ENCODE results near the gene RAB8B.

DNA sequence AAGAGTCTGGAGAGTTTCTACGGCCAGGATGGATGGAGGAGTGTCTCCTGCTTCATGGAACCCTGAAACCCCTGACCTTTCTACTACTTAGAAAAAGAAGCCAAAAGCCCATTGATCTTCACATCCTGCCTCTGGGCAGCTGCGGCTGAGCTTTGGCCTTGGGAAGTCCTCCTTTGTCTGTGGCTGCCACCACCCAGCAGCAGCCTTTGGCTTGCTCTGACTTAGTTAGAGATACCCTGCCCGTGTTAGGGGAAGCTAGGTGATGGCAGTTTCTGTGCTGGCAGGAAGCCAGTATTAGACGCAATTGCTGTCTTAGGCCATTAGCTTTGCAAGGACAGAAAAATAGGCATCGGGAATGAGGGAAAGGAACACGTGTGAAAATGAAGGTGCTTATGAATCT is 106.8 kb downstream of the RAB8B start:
- TF ChIP-seq NR2F2 (IDR thresholded peaks at IDR 0.05) (peak; percentile 32), GABPA (IDR thresholded peaks at IDR 0.05 in 1 of 2, conservative IDR thresholded peaks at IDR 0.05 in 1 of 2) (no peak), FOXA1 (IDR thresholded peaks at IDR 0.05) (no peak), EGR1 (IDR thresholded peaks at IDR 0.05; ENCODE audit: low read depth in 2 of 2) (no peak)
- TF ChIP-seq, protein P1, sequence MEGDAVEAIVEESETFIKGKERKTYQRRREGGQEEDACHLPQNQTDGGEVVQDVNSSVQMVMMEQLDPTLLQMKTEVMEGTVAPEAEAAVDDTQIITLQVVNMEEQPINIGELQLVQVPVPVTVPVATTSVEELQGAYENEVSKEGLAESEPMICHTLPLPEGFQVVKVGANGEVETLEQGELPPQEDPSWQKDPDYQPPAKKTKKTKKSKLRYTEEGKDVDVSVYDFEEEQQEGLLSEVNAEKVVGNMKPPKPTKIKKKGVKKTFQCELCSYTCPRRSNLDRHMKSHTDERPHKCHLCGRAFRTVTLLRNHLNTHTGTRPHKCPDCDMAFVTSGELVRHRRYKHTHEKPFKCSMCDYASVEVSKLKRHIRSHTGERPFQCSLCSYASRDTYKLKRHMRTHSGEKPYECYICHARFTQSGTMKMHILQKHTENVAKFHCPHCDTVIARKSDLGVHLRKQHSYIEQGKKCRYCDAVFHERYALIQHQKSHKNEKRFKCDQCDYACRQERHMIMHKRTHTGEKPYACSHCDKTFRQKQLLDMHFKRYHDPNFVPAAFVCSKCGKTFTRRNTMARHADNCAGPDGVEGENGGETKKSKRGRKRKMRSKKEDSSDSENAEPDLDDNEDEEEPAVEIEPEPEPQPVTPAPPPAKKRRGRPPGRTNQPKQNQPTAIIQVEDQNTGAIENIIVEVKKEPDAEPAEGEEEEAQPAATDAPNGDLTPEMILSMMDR (IDR thresholded peaks at IDR 0.05; ENCODE audit: low read depth, low read length, missing input control), result no peak
- TF ChIP-seq, protein P2, sequence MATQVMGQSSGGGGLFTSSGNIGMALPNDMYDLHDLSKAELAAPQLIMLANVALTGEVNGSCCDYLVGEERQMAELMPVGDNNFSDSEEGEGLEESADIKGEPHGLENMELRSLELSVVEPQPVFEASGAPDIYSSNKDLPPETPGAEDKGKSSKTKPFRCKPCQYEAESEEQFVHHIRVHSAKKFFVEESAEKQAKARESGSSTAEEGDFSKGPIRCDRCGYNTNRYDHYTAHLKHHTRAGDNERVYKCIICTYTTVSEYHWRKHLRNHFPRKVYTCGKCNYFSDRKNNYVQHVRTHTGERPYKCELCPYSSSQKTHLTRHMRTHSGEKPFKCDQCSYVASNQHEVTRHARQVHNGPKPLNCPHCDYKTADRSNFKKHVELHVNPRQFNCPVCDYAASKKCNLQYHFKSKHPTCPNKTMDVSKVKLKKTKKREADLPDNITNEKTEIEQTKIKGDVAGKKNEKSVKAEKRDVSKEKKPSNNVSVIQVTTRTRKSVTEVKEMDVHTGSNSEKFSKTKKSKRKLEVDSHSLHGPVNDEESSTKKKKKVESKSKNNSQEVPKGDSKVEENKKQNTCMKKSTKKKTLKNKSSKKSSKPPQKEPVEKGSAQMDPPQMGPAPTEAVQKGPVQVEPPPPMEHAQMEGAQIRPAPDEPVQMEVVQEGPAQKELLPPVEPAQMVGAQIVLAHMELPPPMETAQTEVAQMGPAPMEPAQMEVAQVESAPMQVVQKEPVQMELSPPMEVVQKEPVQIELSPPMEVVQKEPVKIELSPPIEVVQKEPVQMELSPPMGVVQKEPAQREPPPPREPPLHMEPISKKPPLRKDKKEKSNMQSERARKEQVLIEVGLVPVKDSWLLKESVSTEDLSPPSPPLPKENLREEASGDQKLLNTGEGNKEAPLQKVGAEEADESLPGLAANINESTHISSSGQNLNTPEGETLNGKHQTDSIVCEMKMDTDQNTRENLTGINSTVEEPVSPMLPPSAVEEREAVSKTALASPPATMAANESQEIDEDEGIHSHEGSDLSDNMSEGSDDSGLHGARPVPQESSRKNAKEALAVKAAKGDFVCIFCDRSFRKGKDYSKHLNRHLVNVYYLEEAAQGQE (IDR thresholded peaks at IDR 0.05), result no peak
- TF ChIP-seq, protein P3, sequence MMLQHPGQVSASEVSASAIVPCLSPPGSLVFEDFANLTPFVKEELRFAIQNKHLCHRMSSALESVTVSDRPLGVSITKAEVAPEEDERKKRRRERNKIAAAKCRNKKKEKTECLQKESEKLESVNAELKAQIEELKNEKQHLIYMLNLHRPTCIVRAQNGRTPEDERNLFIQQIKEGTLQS (IDR thresholded peaks at IDR 0.05), result no peak
- TF ChIP-seq, protein P4, sequence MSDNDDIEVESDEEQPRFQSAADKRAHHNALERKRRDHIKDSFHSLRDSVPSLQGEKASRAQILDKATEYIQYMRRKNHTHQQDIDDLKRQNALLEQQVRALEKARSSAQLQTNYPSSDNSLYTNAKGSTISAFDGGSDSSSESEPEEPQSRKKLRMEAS (IDR thresholded peaks at IDR 0.05), result no peak
